ENCODE data around the gene FARSB. TPM values are rescaled to one million over a fixed set of nuclear protein-coding genes. Genes with fewer than 3 reads are reported as not detected.
"Not testable (repeated sequence)": the region's sequence is repeated elsewhere in the genome, so short reads cannot be mapped to it uniquely, and the experiment has no call there.

FARSB gene
- 20.3 and 20.8 TPM in 2 replicates for total RNA-seq

DNA sequence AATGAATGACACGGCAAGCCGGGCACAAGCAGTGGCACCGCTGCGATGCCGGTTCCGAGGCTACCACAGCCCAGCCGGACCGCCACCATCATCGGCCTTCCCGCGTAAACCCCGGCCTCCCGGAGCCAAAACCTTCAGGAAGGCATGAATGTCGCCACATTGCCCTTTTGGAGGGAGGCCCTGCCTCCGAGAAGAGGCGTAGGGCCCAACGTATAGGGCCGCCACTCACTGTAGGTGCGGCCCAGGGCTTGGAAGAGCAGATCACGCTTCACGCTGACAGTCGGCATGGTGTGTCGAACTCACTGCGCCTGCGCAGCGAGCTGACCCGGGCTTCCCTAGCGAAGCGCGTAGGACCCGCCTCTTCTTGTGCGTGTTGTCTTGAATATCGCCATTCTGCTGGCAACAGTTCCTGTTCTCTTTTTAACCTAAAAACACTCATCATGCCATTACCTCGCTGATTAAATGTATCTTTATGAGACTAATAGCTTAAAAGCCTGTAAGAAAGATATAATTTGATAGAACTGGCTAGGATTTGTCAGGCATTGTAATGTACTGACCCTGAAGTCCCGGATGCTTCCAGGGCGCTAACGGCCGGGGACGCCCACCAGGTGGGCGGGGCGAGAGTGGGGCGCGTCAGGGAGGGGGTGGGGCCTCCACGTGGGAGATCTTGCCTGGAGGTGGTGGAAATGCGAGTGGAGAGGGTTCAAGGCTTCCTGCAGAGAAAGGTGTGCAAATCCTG, at the start of gene FARSB:
TSS of gene FARSB (minus strand) at position 306 of the 739 bp plus-strand sequence. CDS start at position 287, 19 bp downstream.
- DNase-seq (ENCODE audit: low read depth, low spot score): peak; percentile 87

DNA sequence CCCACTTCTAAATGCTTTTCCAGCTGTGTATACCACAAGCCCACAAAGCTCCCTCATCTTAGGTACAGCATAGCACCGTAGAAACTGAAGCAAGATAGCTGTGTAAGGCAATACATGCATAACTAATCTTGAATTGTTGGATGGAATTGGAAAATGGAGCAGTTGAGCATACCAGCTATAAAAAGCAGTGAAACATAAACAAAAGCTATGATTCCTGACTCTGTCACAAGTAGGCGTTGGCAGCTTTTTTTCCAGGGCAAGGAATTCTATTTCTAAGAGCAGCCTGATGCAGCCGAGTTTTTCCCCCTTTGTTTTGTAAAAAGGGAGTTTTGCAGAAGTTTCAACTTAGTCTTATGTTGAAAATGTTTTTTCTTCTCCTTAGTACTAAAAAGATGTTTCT, 48.0 kb upstream of the FARSB start:
- DNase-seq (ENCODE audit: low read depth, low spot score): no peak

DNA sequence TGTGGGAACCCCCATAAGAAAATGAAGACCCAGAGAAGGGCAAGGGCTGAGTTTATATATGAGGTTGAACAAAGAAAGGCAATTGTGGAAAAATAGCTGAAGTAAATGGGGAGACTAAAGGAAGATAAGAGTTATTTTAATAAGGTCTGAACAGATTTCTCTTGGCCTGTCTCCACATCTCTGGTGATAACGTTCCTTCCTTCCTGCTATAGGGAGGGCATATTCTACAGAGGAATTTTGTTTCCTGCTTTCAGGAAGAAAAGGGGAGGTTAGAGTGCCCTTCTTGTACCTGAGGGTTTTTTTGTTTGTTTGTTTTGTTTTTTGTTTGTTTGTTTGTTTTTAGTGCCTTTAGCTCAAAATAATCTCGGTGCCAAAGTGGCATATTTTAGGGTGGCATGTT, 47.2 kb upstream of the FARSB start:
- no peak for DNase-seq (ENCODE audit: low read depth, low spot score)

DNA sequence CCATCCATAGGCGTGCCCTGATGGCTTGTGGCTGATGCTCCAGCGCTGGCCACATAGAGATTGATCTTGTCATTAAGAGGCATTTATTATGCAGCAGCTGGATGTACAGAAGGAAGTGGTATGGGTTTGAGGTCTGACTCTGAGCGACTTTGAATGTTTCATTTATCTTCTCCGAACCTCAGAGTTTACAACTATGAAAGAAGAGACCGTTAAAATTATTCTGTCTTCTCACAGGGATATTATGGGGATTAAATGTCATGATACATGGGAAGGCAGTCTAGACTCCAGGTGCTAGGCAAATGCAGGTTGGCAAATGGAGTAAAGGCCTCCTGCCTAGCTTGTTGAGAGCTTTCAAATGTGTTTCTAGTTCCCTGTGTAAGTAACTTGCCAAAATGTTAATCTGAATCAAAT, 45.8 kb upstream of the FARSB start:
- no peak for DNase-seq (ENCODE audit: low read depth, low spot score)

DNA sequence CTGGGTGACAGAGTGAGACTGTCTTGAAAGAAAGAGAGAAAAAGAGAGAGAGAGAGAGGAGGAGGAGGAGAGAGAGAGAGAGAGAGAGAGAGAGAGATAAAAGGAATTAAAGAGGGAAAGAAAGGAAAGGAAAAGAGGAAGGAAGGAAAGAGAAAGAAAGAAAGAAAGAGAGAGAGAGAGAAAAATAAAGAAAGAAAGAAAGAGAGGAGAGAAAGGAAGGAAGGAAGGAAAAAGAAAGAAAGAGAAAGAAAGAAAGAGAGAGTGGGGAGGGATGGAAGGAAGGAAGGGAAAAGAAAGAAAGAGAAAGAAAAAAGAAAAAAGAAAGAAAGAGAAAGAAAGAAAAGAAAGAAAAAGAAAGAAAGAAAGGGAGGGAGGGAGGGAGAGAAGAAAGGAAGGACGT, 45.3 kb upstream of the FARSB start:
- no peak for DNase-seq (ENCODE audit: low read depth, low spot score)

DNA sequence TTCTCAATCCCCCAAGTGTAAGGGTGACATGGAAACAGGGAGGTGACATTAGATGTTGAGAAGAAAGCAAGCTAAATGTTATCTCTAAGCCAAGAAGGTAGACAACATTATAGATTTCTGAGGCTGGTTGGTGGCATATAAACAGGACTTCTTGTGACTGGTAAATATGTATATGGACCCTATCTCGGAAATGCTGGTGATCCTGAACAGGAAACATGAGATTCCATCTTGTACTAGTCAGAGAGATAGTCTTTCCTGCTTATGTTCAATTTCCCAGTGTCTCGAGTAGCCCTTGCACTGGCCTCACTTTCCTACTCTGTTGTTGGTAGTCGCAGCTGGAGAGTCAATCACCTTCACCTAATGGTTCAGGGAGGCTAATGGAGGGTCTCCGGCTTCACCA, 42.4 kb upstream of the FARSB start:
- no peak for DNase-seq (ENCODE audit: low read depth, low spot score)

DNA sequence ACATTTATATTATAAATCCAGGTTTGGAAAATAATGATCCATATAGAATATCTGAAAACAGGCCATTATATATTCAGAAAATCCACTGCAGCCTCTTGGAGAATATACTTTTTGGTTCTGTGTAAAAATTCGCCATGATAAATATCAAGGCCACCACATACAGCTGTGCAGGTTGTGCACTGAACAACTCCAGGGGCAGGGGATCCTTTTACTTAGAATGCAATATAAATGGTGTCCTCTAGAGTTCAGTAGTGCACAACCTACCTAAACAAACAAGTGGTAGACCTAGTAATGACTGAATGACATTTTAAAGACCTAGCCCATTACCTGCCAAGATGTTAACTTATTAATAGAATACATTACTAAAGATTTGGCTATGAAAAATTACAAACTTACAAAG, 37.9 kb upstream of the FARSB start:
- DNase-seq (ENCODE audit: low read depth, low spot score): no peak

DNA sequence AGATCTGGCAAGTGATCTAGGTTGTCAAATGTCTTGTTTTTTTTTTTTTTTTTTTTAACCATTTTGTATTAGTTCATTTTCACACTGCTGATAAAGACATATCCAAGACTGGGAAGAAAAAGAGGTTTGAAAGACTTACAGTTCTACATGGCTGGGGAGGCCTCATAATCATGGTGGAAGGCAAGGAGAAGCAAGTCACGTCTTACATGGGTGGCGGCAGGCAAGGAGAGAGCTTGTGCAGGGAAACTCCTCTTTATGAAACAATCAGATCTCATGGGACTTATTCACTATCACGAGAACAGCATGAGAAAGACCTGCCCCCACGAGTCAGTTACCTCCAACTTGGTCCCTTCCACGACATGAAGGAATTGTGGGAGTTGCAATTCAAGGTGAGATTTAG, 37.5 kb upstream of the FARSB start:
- not testable (repeated sequence) for DNase-seq (ENCODE audit: low read depth, low spot score)

DNA sequence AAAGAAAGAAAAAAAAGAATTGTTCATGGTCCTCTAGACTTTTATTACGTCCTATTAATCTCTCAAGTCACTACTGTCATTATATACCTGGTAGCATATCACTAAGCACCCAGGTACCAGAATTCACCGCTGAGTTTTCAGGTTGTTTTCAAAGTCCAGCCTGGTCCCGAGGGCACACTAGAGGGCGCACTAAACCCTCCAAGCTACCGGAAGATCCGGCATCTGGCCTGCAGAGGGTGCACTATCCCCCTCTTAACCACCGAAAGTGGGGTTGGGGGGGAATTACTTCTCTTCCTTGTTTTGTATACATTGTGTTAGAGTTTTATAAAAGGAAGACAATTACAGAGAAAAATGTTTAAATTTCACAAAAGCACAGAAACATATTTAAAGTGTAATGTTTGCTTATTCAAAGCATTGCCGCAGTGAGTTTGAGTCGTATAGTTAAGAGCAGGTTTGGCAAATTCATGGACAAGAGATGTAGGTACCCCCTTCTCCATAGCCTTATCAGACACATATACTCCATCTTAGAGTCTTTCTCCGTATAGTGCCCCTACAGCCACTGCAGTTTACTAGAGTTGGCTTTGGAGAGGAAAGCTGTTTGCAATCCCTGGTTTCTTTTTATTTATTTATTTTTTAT, 34.8 kb upstream of the FARSB start:
- DNase-seq (ENCODE audit: low read depth, low spot score): peak; percentile 41

DNA sequence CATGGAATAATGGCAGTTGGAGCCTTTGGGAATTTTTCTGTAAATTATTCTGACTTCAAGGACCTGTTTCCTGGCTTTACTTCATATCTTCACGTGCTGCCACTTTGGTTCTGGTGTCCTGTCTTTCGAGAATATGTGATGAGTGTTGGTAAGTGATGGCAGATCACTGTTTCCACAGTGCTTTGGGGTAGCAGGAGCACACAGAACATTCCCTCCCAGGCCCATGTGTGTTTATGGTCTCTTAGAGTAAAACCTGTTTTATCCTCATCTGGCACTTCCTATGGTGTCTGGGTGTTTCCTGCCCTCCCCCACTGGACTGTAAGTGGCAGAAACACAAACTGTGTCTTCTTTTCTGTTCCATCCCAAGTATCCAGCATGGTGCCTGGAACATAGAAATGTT, 33.4 kb upstream of the FARSB start:
- DNase-seq (ENCODE audit: low read depth, low spot score): no peak

DNA sequence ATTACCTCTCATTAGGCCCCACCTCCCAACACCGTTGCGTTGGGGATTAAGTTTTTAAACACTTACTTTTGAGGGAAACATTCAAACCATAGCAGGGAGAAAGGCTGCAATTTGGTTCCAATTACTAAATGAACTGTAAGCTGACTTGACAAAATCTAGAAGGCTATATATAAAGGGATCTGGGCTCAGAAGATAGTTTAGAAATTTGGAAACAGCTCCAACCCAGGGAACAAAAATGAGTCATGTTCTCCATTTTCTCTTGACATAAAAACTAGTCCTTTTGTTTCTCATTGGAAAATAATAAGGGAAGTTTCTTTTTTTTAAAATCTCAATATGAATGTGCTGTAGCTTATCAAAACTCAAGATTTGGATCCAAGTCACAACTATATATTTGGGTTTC, 33.0 kb upstream of the FARSB start:
- no peak for DNase-seq (ENCODE audit: low read depth, low spot score)

DNA sequence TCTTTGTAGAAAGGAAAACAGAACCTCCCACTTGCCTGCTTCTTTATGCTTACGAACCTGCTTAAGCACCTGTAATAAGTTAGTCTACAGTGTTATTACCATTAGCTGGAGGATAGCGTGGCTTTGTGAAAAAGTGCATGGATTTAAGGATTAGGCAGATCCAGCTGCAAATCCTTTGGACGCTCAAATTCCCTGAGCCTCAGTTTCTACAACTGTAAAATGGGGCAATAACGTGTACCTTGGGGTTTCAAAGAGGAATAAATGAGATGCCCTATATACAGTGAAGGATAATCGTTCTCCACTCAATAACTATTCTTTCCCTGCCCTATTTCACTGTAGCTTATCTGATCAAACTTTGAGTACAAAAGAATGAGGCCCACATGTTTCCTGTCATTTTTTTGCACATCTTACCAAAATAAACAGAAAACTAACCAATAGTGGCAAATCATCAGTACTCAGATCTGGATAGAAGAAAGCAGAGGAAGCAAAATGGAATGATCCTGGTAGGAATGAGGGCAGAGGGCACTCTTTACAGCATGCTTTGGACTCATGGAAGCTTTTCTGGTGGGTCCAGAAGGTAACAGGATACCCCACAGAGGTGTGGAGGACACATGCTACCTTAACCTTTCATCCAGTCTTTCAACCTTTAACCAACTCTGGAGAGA, 30.3 kb upstream of the FARSB start:
- DNase-seq (ENCODE audit: low read depth, low spot score): no peak

DNA sequence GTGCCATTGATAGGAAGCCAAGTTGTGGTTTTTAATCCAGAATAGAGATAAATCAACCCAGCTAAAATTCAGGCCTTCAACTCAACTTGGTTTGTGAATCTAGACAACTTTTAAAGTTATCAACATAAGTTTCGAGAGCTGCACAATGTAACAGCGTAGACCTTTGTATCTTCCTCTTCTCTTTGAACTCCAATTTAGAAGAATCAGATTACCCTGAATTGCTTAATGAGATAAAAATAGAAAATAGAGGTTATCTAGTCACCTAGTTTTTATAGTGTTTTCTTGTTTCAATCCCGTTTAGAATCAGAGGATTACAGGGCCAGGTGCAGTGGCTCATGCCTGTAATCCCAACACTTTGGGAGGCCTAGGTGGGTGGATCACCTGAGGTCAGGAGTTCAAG, 27.9 kb upstream of the FARSB start:
- DNase-seq (ENCODE audit: low read depth, low spot score): no peak

DNA sequence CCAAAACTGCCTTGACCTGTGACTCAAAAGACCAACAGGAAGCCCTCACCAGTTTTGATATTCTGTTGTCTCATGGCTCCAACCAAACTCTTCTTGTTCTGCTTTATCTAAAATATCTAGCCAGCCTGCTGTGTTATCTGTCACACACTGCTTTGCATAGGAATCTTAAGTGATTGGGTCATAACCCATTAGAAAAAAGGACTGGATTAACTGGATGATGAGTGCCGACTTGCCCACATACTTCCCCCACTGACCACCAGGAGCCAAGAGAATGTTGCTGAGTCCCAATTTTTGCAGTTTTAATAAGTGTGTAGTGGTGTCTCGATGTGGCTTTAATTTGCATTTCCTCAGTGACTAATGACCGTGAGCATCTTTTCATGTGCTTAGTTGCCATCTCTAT, 22.1 kb upstream of the FARSB start:
- no peak for DNase-seq (ENCODE audit: low read depth, low spot score)

DNA sequence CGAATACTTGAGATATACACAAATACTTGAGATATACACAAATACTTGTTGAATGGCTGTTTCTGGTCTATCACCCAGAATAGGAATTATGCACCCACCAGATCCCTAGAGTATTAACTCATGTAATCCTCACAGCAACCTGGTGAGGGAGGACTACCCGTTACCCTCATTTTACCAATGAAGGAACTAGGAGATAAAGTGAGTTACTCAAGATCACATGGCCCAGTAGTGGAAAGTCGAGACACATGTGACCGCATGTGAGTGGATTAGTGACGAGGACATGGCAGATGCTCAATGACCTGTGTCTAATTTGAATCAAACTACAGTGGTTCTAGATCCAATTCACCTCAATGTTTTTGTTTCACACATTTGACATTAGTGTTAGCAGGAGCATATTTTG, 18.0 kb upstream of the FARSB start:
- DNase-seq (ENCODE audit: low read depth, low spot score): no peak

DNA sequence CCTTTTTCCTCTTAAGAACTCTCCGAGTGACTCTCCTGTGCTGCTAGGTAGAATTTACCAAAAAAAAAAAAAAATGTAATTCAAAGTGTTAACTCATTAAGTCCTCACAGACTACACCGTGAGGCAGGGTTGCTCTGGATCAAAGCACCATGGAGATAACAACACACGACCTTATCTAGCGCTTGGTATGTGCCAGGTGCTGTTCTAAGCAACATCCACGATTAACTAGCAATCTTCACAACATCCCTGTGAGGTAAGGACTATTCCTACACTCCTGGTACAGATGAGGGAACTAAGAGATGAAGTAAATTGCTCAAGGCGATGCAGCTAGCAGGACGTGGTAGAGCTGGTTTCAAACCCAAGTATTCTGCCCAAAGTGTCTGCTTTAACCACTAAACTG, 17.4 kb upstream of the FARSB start:
- DNase-seq (ENCODE audit: low read depth, low spot score): no peak

DNA sequence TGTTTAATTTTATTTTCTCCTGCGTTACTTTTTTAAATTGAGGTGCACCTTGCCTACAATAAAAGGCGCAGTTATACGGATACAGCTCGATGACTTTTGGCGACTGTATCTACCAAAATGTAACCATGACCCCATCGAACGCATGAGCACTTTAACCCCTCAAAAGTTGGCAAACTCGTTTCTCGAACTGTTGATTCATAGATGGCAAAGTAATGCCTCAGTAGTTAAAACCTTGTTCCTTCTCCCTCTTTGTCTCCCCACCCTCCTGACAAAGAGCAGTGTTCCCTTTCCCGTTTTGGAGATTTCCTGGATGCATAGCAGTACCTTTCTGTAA, 16.1 kb upstream of the FARSB start:
- no peak for DNase-seq (ENCODE audit: low read depth, low spot score)

DNA sequence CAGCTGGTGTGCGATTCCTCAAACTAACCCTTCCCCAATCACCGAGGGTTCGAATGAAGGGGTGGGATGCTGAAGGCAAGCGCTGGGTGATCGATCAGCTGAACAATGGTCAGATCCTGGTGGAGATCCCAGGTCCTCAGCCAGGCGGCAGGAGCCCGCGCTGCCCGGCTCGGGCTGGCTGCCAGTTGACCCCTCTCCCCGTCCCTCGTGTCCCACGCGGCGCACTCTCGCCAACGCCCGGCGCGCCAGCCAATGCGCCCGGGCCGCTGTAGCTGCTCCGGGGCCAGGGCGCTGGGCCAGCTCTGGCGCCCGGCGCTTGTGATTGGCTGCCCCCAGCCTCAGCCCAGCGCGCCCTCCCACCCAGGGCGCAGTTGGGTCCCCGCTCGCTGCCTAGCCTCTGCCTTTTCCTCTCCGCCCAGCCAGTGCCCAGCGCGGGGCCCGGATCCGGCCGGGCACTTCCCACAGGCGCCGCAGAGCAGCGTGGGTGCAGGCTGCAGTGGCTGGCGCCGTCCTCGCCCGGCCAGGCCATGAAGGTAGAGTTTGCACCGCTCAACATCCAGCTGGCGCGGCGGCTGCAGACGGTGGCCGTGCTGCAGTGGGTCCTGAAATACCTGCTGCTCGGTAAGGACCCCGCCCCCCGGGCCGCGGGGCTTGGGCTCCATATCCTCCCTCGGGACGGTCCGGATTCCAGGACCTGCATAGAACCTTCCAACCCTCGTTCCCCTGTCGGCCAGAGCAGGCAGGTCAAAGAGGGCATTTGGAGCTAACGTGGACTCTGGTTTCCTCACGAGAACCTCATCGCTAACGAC, 15.6 kb upstream of the FARSB start, which contains the start of gene MOGAT1:
TSS of gene MOGAT1 (plus strand) at position 400 of the 809 bp plus-strand sequence. CDS start at position 528, 128 bp downstream.
- DNase-seq (ENCODE audit: low read depth, low spot score): no peak

DNA sequence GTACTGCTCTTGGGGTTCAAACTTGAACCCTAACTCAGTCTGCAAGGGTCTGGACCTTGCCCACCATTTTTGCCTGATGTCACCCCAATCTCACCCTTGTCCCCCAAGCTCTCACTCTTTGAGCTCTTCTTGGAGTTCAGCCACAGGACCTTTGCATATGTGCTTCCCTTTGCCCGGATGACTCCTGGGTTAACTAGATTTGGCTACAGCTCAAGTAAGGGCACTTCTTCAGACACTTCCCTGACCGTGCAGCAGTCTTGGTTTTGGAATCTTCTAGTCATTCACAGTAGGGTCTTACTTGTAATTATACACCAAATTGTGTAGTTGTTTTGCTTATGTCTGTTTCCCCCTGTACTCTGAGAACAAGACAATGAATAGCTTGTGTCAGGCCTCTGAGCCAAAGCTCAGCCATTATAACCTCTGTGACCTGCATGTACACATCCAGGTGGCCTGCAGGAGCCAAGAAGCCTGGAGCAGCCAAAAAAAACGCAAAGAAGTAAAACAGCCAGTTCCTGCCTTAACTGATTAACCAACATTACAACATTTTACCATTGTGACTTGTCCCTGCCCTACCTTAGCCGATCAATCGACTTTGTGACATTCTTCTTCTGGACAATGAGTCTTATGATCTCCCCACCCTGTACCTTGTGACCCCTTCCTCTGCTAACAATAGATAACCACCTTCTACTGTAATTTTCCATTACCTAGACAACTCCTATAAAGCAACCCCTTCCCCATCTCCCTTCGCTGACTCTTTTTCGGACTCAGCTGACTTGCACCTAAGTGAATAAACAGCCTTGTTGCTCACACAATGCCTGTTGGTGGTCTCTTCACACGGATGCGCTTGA, 14.5 kb upstream of the FARSB start:
- no peak for DNase-seq (ENCODE audit: low read depth, low spot score)

DNA sequence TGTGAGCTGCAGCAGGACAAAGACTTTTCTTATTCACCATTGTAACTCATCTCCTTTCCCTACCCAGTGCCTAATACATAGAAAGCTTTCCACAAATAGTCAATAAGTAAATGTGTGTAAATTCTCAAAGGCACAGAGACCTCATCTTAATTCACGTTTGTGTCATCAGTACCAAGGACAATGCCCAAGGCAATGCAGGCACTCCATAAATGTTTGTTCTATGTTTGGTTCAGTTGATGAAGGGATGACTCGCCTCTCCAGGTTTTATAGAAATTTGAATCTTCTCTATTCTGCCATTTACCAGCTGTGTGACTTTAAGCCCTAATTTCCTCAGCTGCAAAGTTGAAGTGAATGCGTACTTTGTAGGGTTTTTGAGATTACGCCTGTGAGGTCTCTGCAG, 13.5 kb upstream of the FARSB start:
- DNase-seq (ENCODE audit: low read depth, low spot score): no peak

All from pulmonary artery endothelial cell (primary cell).